GM12878 (cell line): ENCODE data around the gene TOP2B.

Experiments used
- HDAC2 ChIP-seq: fragments of 200-600 bp; sonication (generic); IDR thresholded peaks from 2 replicates; pipeline ENCODE4 v1.6.1; 2017
- NFYB ChIP-seq: IDR thresholded peaks from 2 replicates; pipeline ENCODE4 v1.6.1; 2011; ENCODE audit warnings: low read depth, mild to moderate bottlenecking, low read length, improper control_type of control experiment, moderate library complexity; ENCODE audit not compliant: insufficient read depth
- PML ChIP-seq: IDR thresholded peaks from 2 replicates; pipeline ENCODE4 v1.6.1; 2012; ENCODE audit warnings: low read length, inconsistent platforms
- RFX5 ChIP-seq: IDR thresholded peaks from 2 replicates; pipeline ENCODE4 v1.6.1; 2011; ENCODE audit warnings: low read depth, low read length, improper control_type of control experiment
- SPI1 ChIP-seq: IDR thresholded peaks from 2 replicates; pipeline ENCODE4 v1.6.1; 2011; ENCODE audit warnings: low read depth, mild to moderate bottlenecking, low read length, moderate library complexity, borderline replicate concordance; ENCODE audit not compliant: insufficient read depth
- TF ChIP-seq, protein P1 (sequence below): IDR thresholded peaks from 2 replicates; pipeline ENCODE4 v1.6.1; 2012; ENCODE audit warnings: mild to moderate bottlenecking, low read depth, low read length
- TF ChIP-seq, protein P2 (sequence below), 3 experiments: IDR thresholded peaks in 2 of 3; conservative IDR thresholded peaks in 1 of 3; 2 replicates each; pipeline ENCODE4 v1.5.1; 2011; ENCODE audit warnings: low read depth in 3 of 3, low read length in 3 of 3, mild to moderate bottlenecking in 3 of 3, control low read depth in 2 of 3, moderate library complexity in 2 of 3, inconsistent platforms in 1 of 3, mixed read lengths in 1 of 3; ENCODE audit not compliant: control insufficient read depth in 2 of 3, insufficient read depth in 1 of 3; ENCODE audit errors: extremely low read depth in 1 of 3

DNA sequence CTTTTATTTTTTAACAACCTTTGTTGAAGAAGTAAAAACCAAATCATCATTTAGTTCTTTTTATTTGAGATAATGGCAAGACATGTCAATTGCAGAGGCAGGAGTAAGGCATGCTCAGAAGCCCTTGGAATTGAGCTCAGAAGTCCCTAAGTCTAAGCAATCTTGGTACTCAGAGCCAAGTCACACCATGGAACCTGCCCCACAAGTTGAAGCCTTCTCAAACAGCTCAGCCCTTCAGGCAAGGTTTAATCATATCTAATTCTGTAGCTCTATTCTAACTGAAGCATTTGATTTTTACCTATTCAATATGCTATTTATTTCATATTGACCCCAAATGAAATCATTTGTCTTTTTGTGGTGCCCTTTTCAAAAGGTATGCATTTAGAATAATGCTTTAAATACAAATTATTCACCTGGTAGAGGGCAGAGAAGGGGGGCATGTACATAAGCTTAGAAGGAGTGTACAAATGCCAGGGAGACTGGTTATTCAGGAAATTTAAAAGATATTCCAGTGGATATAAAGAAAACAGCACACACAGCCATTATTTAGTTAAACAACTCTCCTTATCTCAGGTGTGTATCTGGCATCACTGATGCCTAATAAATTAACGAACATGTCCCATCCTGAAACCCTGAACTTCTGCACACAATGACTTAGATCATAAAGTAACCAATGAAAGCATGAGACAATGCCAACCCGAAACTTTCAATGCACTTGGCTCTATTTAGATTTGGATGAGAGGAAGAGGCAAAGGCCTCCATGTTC lies 26.2 kb upstream of the TOP2B start:
- TF ChIP-seq SPI1 = no peak
- no peak for TF ChIP-seq HDAC2
- no peak for TF ChIP-seq PML
- no peak for TF ChIP-seq NFYB
- no peak for TF ChIP-seq RFX5
- TF ChIP-seq, protein P1, sequence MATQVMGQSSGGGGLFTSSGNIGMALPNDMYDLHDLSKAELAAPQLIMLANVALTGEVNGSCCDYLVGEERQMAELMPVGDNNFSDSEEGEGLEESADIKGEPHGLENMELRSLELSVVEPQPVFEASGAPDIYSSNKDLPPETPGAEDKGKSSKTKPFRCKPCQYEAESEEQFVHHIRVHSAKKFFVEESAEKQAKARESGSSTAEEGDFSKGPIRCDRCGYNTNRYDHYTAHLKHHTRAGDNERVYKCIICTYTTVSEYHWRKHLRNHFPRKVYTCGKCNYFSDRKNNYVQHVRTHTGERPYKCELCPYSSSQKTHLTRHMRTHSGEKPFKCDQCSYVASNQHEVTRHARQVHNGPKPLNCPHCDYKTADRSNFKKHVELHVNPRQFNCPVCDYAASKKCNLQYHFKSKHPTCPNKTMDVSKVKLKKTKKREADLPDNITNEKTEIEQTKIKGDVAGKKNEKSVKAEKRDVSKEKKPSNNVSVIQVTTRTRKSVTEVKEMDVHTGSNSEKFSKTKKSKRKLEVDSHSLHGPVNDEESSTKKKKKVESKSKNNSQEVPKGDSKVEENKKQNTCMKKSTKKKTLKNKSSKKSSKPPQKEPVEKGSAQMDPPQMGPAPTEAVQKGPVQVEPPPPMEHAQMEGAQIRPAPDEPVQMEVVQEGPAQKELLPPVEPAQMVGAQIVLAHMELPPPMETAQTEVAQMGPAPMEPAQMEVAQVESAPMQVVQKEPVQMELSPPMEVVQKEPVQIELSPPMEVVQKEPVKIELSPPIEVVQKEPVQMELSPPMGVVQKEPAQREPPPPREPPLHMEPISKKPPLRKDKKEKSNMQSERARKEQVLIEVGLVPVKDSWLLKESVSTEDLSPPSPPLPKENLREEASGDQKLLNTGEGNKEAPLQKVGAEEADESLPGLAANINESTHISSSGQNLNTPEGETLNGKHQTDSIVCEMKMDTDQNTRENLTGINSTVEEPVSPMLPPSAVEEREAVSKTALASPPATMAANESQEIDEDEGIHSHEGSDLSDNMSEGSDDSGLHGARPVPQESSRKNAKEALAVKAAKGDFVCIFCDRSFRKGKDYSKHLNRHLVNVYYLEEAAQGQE = no peak
- TF ChIP-seq, protein P2, sequence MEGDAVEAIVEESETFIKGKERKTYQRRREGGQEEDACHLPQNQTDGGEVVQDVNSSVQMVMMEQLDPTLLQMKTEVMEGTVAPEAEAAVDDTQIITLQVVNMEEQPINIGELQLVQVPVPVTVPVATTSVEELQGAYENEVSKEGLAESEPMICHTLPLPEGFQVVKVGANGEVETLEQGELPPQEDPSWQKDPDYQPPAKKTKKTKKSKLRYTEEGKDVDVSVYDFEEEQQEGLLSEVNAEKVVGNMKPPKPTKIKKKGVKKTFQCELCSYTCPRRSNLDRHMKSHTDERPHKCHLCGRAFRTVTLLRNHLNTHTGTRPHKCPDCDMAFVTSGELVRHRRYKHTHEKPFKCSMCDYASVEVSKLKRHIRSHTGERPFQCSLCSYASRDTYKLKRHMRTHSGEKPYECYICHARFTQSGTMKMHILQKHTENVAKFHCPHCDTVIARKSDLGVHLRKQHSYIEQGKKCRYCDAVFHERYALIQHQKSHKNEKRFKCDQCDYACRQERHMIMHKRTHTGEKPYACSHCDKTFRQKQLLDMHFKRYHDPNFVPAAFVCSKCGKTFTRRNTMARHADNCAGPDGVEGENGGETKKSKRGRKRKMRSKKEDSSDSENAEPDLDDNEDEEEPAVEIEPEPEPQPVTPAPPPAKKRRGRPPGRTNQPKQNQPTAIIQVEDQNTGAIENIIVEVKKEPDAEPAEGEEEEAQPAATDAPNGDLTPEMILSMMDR (IDR thresholded peaks at IDR 0.05 in 2 of 3, conservative IDR thresholded peaks at IDR 0.05 in 1 of 3; ENCODE audit: control insufficient read depth in 2 of 3, extremely low read depth in 1 of 3, insufficient read depth in 1 of 3, low read depth in 3 of 3, low read length in 3 of 3) = no peak
